DOHH2 (cell line): ENCODE results near the gene PRIM2.
"Not testable (repeated sequence)": the region's sequence is repeated elsewhere in the genome, so short reads cannot be mapped to it uniquely, and the experiment has no call there.

Experiments used
- CTCF ChIP-seq: fragments of 200-600 bp; sonication (generic); IDR thresholded peaks from one replicate; pipeline ENCODE4 v1.5.1; 2014; ENCODE audit warnings: antibody characterized with exemption, mild to moderate bottlenecking, low read depth, low read length; ENCODE audit not compliant: poor library complexity, severe bottlenecking
- EZH2phosphoT487 ChIP-seq: fragments of 200-600 bp; sonication (generic); IDR thresholded peaks from 2 replicates; pipeline ENCODE4 v1.6.1; 2017; ENCODE audit warnings: borderline replicate concordance, mild to moderate bottlenecking, antibody characterized with exemption, low read length, moderate library complexity, mixed read lengths

GRCh38 chr6:57673281-57673680 is 355.9 kb downstream of the PRIM2 start:
- not testable (repeated sequence) for TF ChIP-seq CTCF, EZH2phosphoT487
